Skeletal muscle tissue (tissue), 4 donors: ENCODE data around the gene SIGLEC11. TPM values are rescaled to one million over a fixed set of nuclear protein-coding genes. Genes with fewer than 3 reads are reported as not detected.

Source experiments
- H3K27ac ChIP-seq: one replicate; pipeline ENCODE4 v1.7.0; 2013; ENCODE audit warnings: mild to moderate bottlenecking, low read depth, low read length, inconsistent platforms
- H3K27me3 ChIP-seq, 3 donors: one replicate each; pipeline ENCODE4 v1.7.0; 2013; ENCODE audit warnings: low read length in 3 of 3; ENCODE audit not compliant: control insufficient read depth in 3 of 3, insufficient read depth in 3 of 3
- H3K36me3 ChIP-seq, 3 donors: one replicate each; pipeline ENCODE4 v1.7.0; 2013; ENCODE audit warnings: low read length in 3 of 3; ENCODE audit not compliant: control insufficient read depth in 3 of 3, insufficient read depth in 3 of 3
- H3K4me1 ChIP-seq, 3 donors: one replicate each; pipeline ENCODE4 v1.7.0; 2013; ENCODE audit warnings: low read length in 3 of 3, mild to moderate bottlenecking in 3 of 3; ENCODE audit not compliant: control insufficient read depth in 3 of 3, insufficient read depth in 3 of 3
- H3K4me3 ChIP-seq, 3 donors: one replicate each; pipeline ENCODE4 v1.7.0; 2013; ENCODE audit warnings: low read length in 3 of 3
- H3K9ac ChIP-seq, 3 donors: one replicate each; pipeline ENCODE4 v1.7.0; 2013; ENCODE audit warnings: low read length in 3 of 3, mild to moderate bottlenecking in 3 of 3, moderate library complexity in 2 of 3, low read depth in 1 of 3
- H3K9me3 ChIP-seq, 3 donors: one replicate each; pipeline ENCODE4 v1.7.0; 2013; ENCODE audit warnings: low read length in 3 of 3; ENCODE audit not compliant: control insufficient read depth in 3 of 3
- total RNA-seq: library from RNA; depleted of rRNA; stranded (reverse); fragments of >200 nt; gene quantifications from one replicate; pipeline ENCODE4 v1.2.3, GENCODE V29; 2014
- donor health status: Osteomylitis.

SIGLEC11 gene
- total RNA-seq, 1 donor from 2014 or later: 1.6 TPM

GRCh38 chr19:50000841-50001557 lies 40.0 kb upstream of the SIGLEC11 start:
- Histone ChIP-seq H3K4me1 (peaks cover 14 to 34% (median 23%) of the 10 kb centered on the region in 3 donors), H3K36me3 (peaks cover 46 to 72% (median 64%) of the 10 kb centered on the region in 3 donors), H3K9me3 (no peaks in the 10 kb centered on the region), H3K9ac (no peak overlapping the region), H3K4me3 (no peak overlapping the region), H3K27me3 (no peaks in the 10 kb centered on the region), H3K27ac (no peak overlapping the region)

- H3K27me3 ChIP-seq: no peaks in the 10 kb centered on the region
Measured at GRCh38 chr19:50000038-50000840, 39.3 kb upstream of the SIGLEC11 start.

GRCh38 chr19:49999371-50000010 lies 38.5 kb upstream of the SIGLEC11 start:
- no peaks in the 10 kb centered on the region for H3K9me3 ChIP-seq
- H3K4me1 ChIP-seq: peaks cover 13 to 28% (median 23%) of the 10 kb centered on the region in 3 donors
- H3K27ac ChIP-seq: no peak overlapping the region
- peaks cover 50 to 72% (median 65%) of the 10 kb centered on the region in 3 donors for H3K36me3 ChIP-seq
- H3K4me3 ChIP-seq: no peak overlapping the region
- no peaks in the 10 kb centered on the region for H3K27me3 ChIP-seq
- H3K9ac ChIP-seq: no peak overlapping the region

More at GRCh38 chr19:50000038-50000840, 39.3 kb upstream of the SIGLEC11 start:
- no peaks in the 10 kb centered on the region for H3K9me3 ChIP-seq
- H3K27ac ChIP-seq: no peak overlapping the region
- peaks cover 43 to 70% (median 62%) of the 10 kb centered on the region in 3 donors for H3K36me3 ChIP-seq
- no peak overlapping the region for H3K9ac ChIP-seq
- no peak overlapping the region for H3K4me3 ChIP-seq
- H3K4me1 ChIP-seq: peaks cover 14 to 34% (median 23%) of the 10 kb centered on the region in 3 donors

GRCh38 chr19:49997709-49998108 lies 36.7 kb upstream of the SIGLEC11 start:
- Histone ChIP-seq H3K36me3 (peaks cover 62 to 71% (median 67%) of the 10 kb centered on the region in 3 donors), H3K9me3 (no peaks in the 10 kb centered on the region), H3K27me3 (no peaks in the 10 kb centered on the region), H3K4me1 (peaks cover 0 to 11% (median 8%) of the 10 kb centered on the region in 3 donors), H3K4me3 (no peak overlapping the region), H3K9ac (no peak overlapping the region), H3K27ac (no peak overlapping the region)

GRCh38 chr19:49988433-49988832 lies 27.5 kb upstream of the SIGLEC11 start:
- no peak overlapping the region for H3K27ac ChIP-seq
- H3K4me1 ChIP-seq: no peaks in the 10 kb centered on the region
- no peak overlapping the region for H3K9ac ChIP-seq
- no peaks in the 10 kb centered on the region for H3K27me3 ChIP-seq
- peaks cover 70 to 83% (median 73%) of the 10 kb centered on the region in 3 donors for H3K36me3 ChIP-seq
- peaks cover 0 to 2% (median 0%) of the 10 kb centered on the region in 3 donors for H3K9me3 ChIP-seq
- no peak overlapping the region for H3K4me3 ChIP-seq

GRCh38 chr19:49988007-49988406 lies 27.0 kb upstream of the SIGLEC11 start:
- no peak overlapping the region for H3K27ac ChIP-seq
- H3K9me3 ChIP-seq: peaks cover 0 to 2% (median 0%) of the 10 kb centered on the region in 3 donors
- H3K36me3 ChIP-seq: peaks cover 70 to 81% (median 70%) of the 10 kb centered on the region in 3 donors
- H3K9ac ChIP-seq: no peak overlapping the region
- no peaks in the 10 kb centered on the region for H3K27me3 ChIP-seq
- H3K4me1 ChIP-seq: no peaks in the 10 kb centered on the region
- no peak overlapping the region for H3K4me3 ChIP-seq

- Histone ChIP-seq H3K27me3 (no peaks in the 10 kb centered on the region), H3K4me3 (no peak overlapping the region), H3K9ac (no peak overlapping the region), H3K4me1 (no peaks in the 10 kb centered on the region), H3K27ac (no peak overlapping the region), H3K9me3 (no peaks in the 10 kb centered on the region), H3K36me3 (peaks cover 63 to 81% (median 66%) of the 10 kb centered on the region in 3 donors)
Measured at GRCh38 chr19:49987159-49987698, 26.3 kb upstream of the SIGLEC11 start.

GRCh38 chr19:49986354-49986753 lies 25.4 kb upstream of the SIGLEC11 start:
- H3K36me3 ChIP-seq: peaks cover 60 to 83% (median 64%) of the 10 kb centered on the region in 3 donors
- H3K9ac ChIP-seq: no peak overlapping the region
- no peak overlapping the region for H3K4me3 ChIP-seq

GRCh38 chr19:49985871-49986270 lies 24.9 kb upstream of the SIGLEC11 start:
- H3K4me3 ChIP-seq: no peak overlapping the region
- peaks cover 55 to 80% (median 59%) of the 10 kb centered on the region in 3 donors for H3K36me3 ChIP-seq
- H3K4me1 ChIP-seq: no peaks in the 10 kb centered on the region
- no peaks in the 10 kb centered on the region for H3K9me3 ChIP-seq
- no peak overlapping the region for H3K27ac ChIP-seq
- H3K9ac ChIP-seq: no peak overlapping the region
- H3K27me3 ChIP-seq: no peaks in the 10 kb centered on the region

More at GRCh38 chr19:49986354-49986753, 25.4 kb upstream of the SIGLEC11 start:
- no peaks in the 10 kb centered on the region for H3K4me1 ChIP-seq
- no peak overlapping the region for H3K27ac ChIP-seq
- no peaks in the 10 kb centered on the region for H3K9me3 ChIP-seq
- H3K27me3 ChIP-seq: no peaks in the 10 kb centered on the region
